Brain microvascular endothelial cell (primary cell): Measurements from ENCODE around the gene ERI3.

ENCODE experiments used
- DNase-seq: peaks from one replicate; pipeline ENCODE4 v3.0.0-alpha.2; 2020
- H3K27ac ChIP-seq: fragments of 250-450 bp; sonication (Bioruptor Pico); 2 replicates; pipeline ENCODE4 v1.5.1; 2020; ENCODE audit warnings: mild to moderate bottlenecking, moderate library complexity
- H3K27me3 ChIP-seq: fragments of 250-450 bp; sonication (Bioruptor Pico); replicated peaks from 2 replicates; pipeline ENCODE4 v1.5.1; 2020; ENCODE audit warnings: mild to moderate bottlenecking
- H3K36me3 ChIP-seq: fragments of 250-450 bp; sonication (Bioruptor Pico); replicated peaks from 2 replicates; pipeline ENCODE4 v1.5.1; 2020; ENCODE audit warnings: mild to moderate bottlenecking
- H3K4me3 ChIP-seq: 2 replicates; pipeline ENCODE4 v1.5.1; 2011; ENCODE audit warnings: low read depth, mild to moderate bottlenecking, control low read depth, low read length, moderate library complexity
- in situ Hi-C: cut with HindIII; loops from 2 replicates; pipeline ENCODE4 v1.10.0; 2017; ENCODE audit warnings: low sequenced_read_pairs, low pct_ligation_motif_present
- TF ChIP-seq, protein P1 (sequence below): IDR thresholded peaks from 2 replicates; pipeline ENCODE4 v1.5.1; 2011; ENCODE audit warnings: low read depth, mild to moderate bottlenecking, moderate library complexity, low read length, control low read depth, inconsistent platforms; ENCODE audit errors: missing control alignments

The ERI3 gene

DNA sequence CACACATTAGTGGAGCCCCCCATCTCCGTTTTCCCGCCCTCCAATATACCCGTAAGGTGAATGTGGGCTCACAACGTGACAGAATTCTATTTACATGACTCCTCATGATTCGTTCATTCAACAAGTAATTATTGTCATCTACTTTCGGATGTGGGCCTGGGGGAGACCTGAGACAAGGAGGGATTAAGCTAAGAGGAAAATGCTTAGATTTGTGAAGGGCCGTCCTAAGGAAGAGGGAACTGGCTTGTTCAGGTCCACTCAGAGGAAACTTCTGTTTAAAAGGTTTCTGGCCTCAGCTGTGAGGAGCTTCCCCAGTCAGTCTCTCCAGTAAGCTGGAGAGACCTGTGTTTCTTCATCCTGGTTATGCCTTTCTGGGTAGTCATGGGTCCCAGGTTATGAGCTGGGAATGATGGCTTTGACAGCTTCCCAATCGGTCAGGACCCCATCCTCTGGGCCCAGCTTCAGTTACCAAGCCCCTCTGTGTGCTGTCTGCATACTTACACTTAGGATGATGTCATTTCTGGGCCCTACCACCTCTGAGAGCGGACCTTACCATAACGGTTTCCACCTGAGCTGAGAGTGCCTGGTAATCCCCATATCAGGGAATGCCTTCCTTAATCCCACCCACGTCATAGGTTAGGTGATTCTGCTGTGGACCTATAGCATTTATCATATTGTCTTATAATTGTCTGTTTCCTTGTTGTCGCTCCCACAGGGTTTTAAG, 687 bp upstream of the ERI3 start:
- DNase-seq = no peak
- Histone ChIP-seq H3K27me3 (no peaks in the 10 kb centered on the region), H3K4me3 (peak overlapping the region; percentile 32), H3K27ac (no peak overlapping the region), H3K36me3 (no peaks in the 10 kb centered on the region)
- TF ChIP-seq, protein P1, sequence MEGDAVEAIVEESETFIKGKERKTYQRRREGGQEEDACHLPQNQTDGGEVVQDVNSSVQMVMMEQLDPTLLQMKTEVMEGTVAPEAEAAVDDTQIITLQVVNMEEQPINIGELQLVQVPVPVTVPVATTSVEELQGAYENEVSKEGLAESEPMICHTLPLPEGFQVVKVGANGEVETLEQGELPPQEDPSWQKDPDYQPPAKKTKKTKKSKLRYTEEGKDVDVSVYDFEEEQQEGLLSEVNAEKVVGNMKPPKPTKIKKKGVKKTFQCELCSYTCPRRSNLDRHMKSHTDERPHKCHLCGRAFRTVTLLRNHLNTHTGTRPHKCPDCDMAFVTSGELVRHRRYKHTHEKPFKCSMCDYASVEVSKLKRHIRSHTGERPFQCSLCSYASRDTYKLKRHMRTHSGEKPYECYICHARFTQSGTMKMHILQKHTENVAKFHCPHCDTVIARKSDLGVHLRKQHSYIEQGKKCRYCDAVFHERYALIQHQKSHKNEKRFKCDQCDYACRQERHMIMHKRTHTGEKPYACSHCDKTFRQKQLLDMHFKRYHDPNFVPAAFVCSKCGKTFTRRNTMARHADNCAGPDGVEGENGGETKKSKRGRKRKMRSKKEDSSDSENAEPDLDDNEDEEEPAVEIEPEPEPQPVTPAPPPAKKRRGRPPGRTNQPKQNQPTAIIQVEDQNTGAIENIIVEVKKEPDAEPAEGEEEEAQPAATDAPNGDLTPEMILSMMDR = no peak
- in situ Hi-C loops = no loop called here

GRCh38 chr1:44354268-44354839, 703 bp downstream of the ERI3 start:
- in situ Hi-C loops = no loop called here
- TF ChIP-seq, protein P1 = no peak
- DNase-seq = peak; percentile 11
- Histone ChIP-seq H3K36me3 (no peaks in the 10 kb centered on the region), H3K27ac (peak overlapping the region; percentile 89), H3K27me3 (no peaks in the 10 kb centered on the region), H3K4me3 (peak overlapping the region; percentile 78)

DNA sequence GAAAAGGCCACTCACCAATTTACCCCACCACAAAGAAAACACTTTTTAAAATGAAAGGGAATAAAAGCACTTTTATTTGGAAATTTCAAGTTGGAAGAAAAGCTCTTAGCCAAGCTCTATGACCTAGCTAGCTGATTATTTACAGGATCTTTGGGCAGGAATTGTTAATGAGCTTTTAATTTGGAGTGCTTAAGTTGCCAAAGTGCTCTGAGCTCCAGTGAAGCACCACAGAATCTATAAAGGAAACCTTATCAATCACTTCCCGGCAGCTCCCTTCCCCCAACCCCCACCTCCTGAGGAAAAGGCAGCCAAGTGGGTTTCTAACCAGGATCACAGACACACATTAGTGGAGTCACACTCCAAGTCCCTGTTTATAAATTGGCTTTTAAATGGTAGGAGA, 1.5 kb downstream of the ERI3 start:
- Histone ChIP-seq H3K27me3 (no peaks in the 10 kb centered on the region), H3K27ac (no peak overlapping the region), H3K36me3 (no peaks in the 10 kb centered on the region), H3K4me3 (no peak overlapping the region)
- TF ChIP-seq, protein P1 = no peak
- in situ Hi-C loops = no loop called here
- no peak for DNase-seq

- no peaks in the 10 kb centered on the region for H3K27me3 ChIP-seq
- H3K27ac ChIP-seq = no peak overlapping the region
- no peak overlapping the region for H3K4me3 ChIP-seq
- no peaks in the 10 kb centered on the region for H3K36me3 ChIP-seq
- TF ChIP-seq, protein P1 = no peak
- in situ Hi-C loops = no loop called here
- no peak for DNase-seq
Observed at GRCh38 chr1:44351289-44351688, 3.8 kb downstream of the ERI3 start.

DNA sequence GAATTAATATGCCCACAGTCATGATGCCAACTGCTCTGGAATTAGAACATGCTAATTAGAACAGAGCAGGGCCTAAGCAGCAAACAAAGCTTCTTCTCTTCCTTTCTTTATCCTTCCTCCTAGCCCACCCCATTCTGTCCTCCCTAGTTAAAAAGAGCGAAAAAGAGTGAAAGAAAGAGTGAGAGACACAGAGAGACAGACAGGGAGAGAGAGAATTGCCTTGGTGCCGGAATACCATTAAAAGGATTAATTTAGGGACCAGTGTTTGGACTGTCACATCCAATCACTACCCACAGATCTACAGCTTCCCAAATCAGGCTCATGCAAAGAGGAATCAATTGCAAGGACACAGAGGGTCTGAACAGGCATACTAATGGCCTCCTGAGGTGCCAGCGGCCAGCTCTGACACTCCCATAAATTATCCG, 7.0 kb downstream of the ERI3 start:
- DNase-seq = no peak
- H3K36me3 ChIP-seq = no peaks in the 10 kb centered on the region
- in situ Hi-C loops = no loop called here
- no peak overlapping the region for H3K4me3 ChIP-seq
- TF ChIP-seq, protein P1 = no peak
- no peak overlapping the region for H3K27ac ChIP-seq
- no peaks in the 10 kb centered on the region for H3K27me3 ChIP-seq

- Histone ChIP-seq H3K36me3 (no peaks in the 10 kb centered on the region), H3K27ac (no peak overlapping the region), H3K27me3 (no peaks in the 10 kb centered on the region), H3K4me3 (no peak overlapping the region)
- no peak for DNase-seq
- TF ChIP-seq, protein P1 = no peak
- in situ Hi-C loops = no loop called here
Observed at GRCh38 chr1:44347280-44347679, 7.8 kb downstream of the ERI3 start.
